Measurements from ENCODE around the gene NR2F6. TPM values are rescaled to one million over a fixed set of nuclear protein-coding genes. Genes with fewer than 3 reads are reported as not detected.

Gene NR2F6
- polyA plus RNA-seq, 12 donors = 15.7 to 58.5 (median 21.3) TPM; not detected in 1

DNA sequence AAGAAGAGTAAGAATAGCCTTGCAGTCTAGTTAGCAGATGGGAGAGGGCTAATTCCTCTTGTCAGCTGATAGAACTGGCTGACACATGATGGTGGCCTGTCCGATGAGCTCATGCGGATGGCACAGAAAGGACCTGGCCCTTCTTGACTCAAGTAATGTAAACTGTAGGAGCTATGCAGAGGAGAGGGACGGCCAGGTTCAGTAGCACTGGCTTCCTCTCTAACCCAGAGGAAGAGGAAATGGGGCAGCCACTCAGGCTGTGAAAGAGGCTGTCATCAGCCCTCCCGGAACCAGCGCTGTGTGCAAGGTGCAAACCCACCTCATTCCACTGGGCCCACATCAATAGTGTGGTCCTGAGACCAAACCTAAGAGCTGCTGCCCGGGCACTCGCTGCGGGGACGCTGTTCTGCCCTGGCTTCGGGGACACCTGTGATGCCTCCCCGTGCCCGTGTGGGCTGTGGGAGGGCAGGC is 61.3 kb downstream of the NR2F6 start:
- no peak for DNase-seq

DNA sequence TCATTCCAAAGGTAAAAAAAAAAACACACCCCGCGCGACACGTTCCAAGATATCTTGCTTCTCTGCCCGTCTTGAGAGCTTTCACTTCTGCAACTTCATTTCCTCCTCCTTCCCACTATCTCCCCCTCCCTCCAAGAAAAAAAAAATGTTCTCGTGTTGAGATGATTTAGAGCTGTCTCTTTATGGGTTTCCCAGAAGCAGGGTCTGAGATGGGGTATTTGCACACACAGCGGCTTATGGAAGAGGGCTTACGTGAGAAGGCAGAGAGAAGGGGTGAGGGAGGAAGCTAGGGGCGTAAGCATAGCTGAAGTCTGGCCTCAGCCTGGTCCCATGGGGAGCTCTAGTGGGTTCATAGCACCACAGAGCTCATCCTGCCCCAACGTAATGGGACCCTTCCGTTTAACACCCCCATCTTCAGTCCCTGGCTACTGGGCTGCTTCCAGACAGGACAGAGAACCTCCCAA is 61.8 kb downstream of the NR2F6 start:
- DNase-seq = peak; percentile 50

DNA sequence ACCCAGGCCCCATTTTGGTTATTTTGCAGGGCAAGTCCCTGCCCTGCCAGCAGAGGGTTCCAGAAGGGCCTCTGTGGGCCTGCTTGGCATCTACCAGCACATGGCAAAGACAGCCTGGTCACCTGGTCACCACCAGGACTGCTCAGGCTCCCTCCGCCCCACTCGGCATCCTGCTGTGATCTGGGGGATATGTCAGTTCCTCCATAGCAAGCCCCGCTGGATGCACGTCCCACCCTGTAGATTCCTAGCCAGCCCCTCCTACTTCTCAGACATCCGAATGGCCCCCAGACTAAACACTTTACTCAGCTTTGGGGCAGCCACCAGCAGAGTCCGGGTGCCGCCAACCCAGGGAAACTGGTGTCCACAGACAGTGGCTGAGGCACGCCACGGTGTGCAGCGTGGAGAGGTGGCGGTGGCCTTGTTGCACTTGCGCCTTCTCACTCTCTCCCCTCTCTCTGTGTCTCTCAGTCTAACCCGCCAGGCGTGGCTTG is 62.4 kb downstream of the NR2F6 start:
- no peak for DNase-seq

Other genes starting within 250 kb of the NR2F6 start
- 10 to 100 TPM in 2 of 12 donors, 1 to 10 TPM in 9, not detected in 1; 1.6 to 30.7 (median 4.1) TPM for gene CPAMD8, start 219.1 kb downstream of the NR2F6 start, polyA plus RNA-seq (ENCODE audit: insufficient read length in 12 of 12)
- gene HAUS8, start 170.5 kb downstream of the NR2F6 start, polyA plus RNA-seq (ENCODE audit: insufficient read length in 12 of 12) = 10 to 100 TPM in 3 of 12 donors, 1 to 10 TPM in 8, not detected in 1; 6.5 to 13.9 (median 9.2) TPM
- gene MYO9B, start 170.1 kb downstream of the NR2F6 start, polyA plus RNA-seq (ENCODE audit: insufficient read length in 12 of 12) = 10 to 100 TPM in 11 of 12 donors, not detected in 1; 22.7 to 73.4 (median 32.1) TPM
- 10 to 100 TPM in 11 of 12 donors, not detected in 1; 20.9 to 44.3 (median 25.3) TPM for gene USE1, start 30.6 kb downstream of the NR2F6 start, polyA plus RNA-seq (ENCODE audit: insufficient read length in 12 of 12)
- gene OCEL1, start 19.7 kb downstream of the NR2F6 start, polyA plus RNA-seq (ENCODE audit: insufficient read length in 12 of 12) = 10 to 100 TPM in 4 of 12 donors, 1 to 10 TPM in 7, not detected in 1; 6.5 to 22.5 (median 9.2) TPM
- gene USHBP1, start 18.8 kb upstream of the NR2F6 start, polyA plus RNA-seq (ENCODE audit: insufficient read length in 12 of 12) = 10 to 100 TPM in 1 of 12 donors, 1 to 10 TPM in 10, not detected in 1; 4.3 to 17.2 (median 6.3) TPM
- gene BABAM1, start 21.5 kb upstream of the NR2F6 start, polyA plus RNA-seq (ENCODE audit: insufficient read length in 12 of 12) = 100 to 1,000 TPM in 2 of 12 donors, 10 to 100 TPM in 9, not detected in 1; 73.5 to 168 (median 85.4) TPM
- 1 to 10 TPM in 4 of 12 donors, under 1 TPM in 6, not detected in 2; 0.49 to 2.2 (median 0.95) TPM for gene ANKLE1, start 36.0 kb upstream of the NR2F6 start, polyA plus RNA-seq (ENCODE audit: insufficient read length in 12 of 12)
- gene ABHD8, start 57.5 kb upstream of the NR2F6 start, polyA plus RNA-seq (ENCODE audit: insufficient read length in 12 of 12) = 10 to 100 TPM in 1 of 12 donors, 1 to 10 TPM in 10, not detected in 1; 4.5 to 15.3 (median 6.1) TPM
- gene MRPL34, start 60.0 kb upstream of the NR2F6 start, polyA plus RNA-seq (ENCODE audit: insufficient read length in 12 of 12) = 10 to 100 TPM in 11 of 12 donors, not detected in 1; 25.2 to 66.9 (median 29.3) TPM
- 10 to 100 TPM in 11 of 12 donors, not detected in 1; 25.5 to 54.1 (median 30.3) TPM for gene DDA1, start 63.6 kb upstream of the NR2F6 start, polyA plus RNA-seq (ENCODE audit: insufficient read length in 12 of 12)
- 10 to 100 TPM in 2 of 12 donors, 1 to 10 TPM in 9, not detected in 1; 4.5 to 14.0 (median 6.0) TPM for gene ANO8, start 88.9 kb upstream of the NR2F6 start, polyA plus RNA-seq (ENCODE audit: insufficient read length in 12 of 12)
- gene GTPBP3, start 91.6 kb upstream of the NR2F6 start, polyA plus RNA-seq (ENCODE audit: insufficient read length in 12 of 12) = 10 to 100 TPM in 7 of 12 donors, 1 to 10 TPM in 4, not detected in 1; 6.7 to 22.0 (median 11.9) TPM
- gene PLVAP, start 131.4 kb upstream of the NR2F6 start, polyA plus RNA-seq (ENCODE audit: insufficient read length in 12 of 12) = 10 to 100 TPM in 11 of 12 donors, not detected in 1; 33.3 to 86.9 (median 43.4) TPM
- gene CCDC194, start 148.3 kb upstream of the NR2F6 start, polyA plus RNA-seq (ENCODE audit: insufficient read length in 12 of 12) = not detected
- 10 to 100 TPM in 1 of 12 donors, 1 to 10 TPM in 9, not detected in 2; 3.5 to 10.0 (median 5.1) TPM for gene BST2, start 159.7 kb upstream of the NR2F6 start, polyA plus RNA-seq (ENCODE audit: insufficient read length in 12 of 12)
- gene MVB12A, start 174.1 kb upstream of the NR2F6 start, polyA plus RNA-seq (ENCODE audit: insufficient read length in 12 of 12) = 10 to 100 TPM in 11 of 12 donors, not detected in 1; 21.2 to 75.8 (median 24.3) TPM
- gene TMEM221, start 202.7 kb upstream of the NR2F6 start, polyA plus RNA-seq (ENCODE audit: insufficient read length in 12 of 12) = 1 to 10 TPM in 4 of 12 donors, under 1 TPM in 6, not detected in 2; 0.74 to 1.8 (median 0.99) TPM
- under 1 TPM in 3 of 12 donors, not detected in 9; 0.19 to 0.24 (median 0.20) TPM for gene NXNL1, start 215.0 kb upstream of the NR2F6 start, polyA plus RNA-seq (ENCODE audit: insufficient read length in 12 of 12)
- gene SLC27A1, start 224.6 kb upstream of the NR2F6 start, polyA plus RNA-seq (ENCODE audit: insufficient read length in 12 of 12) = 10 to 100 TPM in 10 of 12 donors, 1 to 10 TPM in 1, not detected in 1; 9.5 to 25.9 (median 16.4) TPM

Measured in muscle of arm (tissue), 12 donors.